Uterus (tissue), 4 donors: ENCODE data around the gene MYCL. TPM values are rescaled to one million over a fixed set of nuclear protein-coding genes. Genes with fewer than 3 reads are reported as not detected.

Source experiments
- DNase-seq, 2 donors: peaks; one replicate each; pipeline ENCODE4 v3.0.0-alpha.2; 2019 to 2020
- H3K27ac ChIP-seq, 2 donors: fragments of 200-600 bp; sonication (generic); 1 replicate in 1 of 2; 2 replicates in 1 of 2; pipeline ENCODE4 v1.5.1; 2016 to 2018
- H3K27me3 ChIP-seq, 2 donors: fragments of 200-600 bp; sonication (generic); one replicate each; pipeline ENCODE4 v1.5.1; 2018 to 2019; ENCODE audit warnings: control low read depth in 1 of 2
- H3K36me3 ChIP-seq, 2 donors: fragments of 200-600 bp; sonication (generic); one replicate each; pipeline ENCODE4 v1.5.1; 2019; ENCODE audit warnings: control low read depth in 1 of 2
- H3K4me1 ChIP-seq, 2 donors: fragments of 200-600 bp; sonication (generic); one replicate each; pipeline ENCODE4 v1.5.1; 2018 to 2019; ENCODE audit warnings: control low read depth in 1 of 2
- H3K4me3 ChIP-seq, 2 donors: fragments of 200-600 bp; sonication (generic); 1 replicate in 1 of 2; 2 replicates in 1 of 2; pipeline ENCODE4 v1.5.1; 2018 to 2019; ENCODE audit warnings: mild to moderate bottlenecking in 1 of 2
- H3K9me3 ChIP-seq, 2 donors: fragments of 200-600 bp; sonication (generic); one replicate each; pipeline ENCODE4 v1.5.1; 2019; ENCODE audit warnings: control low read depth in 1 of 2
- CTCF ChIP-seq, 4 experiments: fragments of 200-600 bp in 2 of 4; fragments of 450-650 bp in 2 of 4; sonication (generic) in 2 of 4; IDR thresholded peaks; one replicate each; pipeline ENCODE4 v1.5.1; 2016 to 2019; ENCODE audit warnings: antibody characterized with exemption in 4 of 4, mild to moderate bottlenecking in 2 of 4, moderate library complexity in 1 of 4
- POLR2A ChIP-seq, 2 donors: fragments of 450-650 bp; IDR thresholded peaks; one replicate each; pipeline ENCODE4 v1.6.1; 2016; ENCODE audit warnings: antibody characterized with exemption in 2 of 2, mild to moderate bottlenecking in 1 of 2, moderate library complexity in 1 of 2
- intact Hi-C: fragments of 100-400 bp; cut with DNase I; formaldehyde crosslinking; loops from one replicate; pipeline ENCODE4 v1.15.1; 2023; ENCODE audit warnings: low total_unique reads
- total RNA-seq, 4 donors: library from RNA; depleted of rRNA in 3 of 4; stranded (reverse); fragments of >200 nt in 3 of 4; gene quantifications; one replicate each; pipeline versions ENCODE4 v1.1.0 to v1.2.4, GENCODE V29; 2014 to 2023
- donor health status: DM: yes; HTN: yes; CAD: no.

The MYCL gene
- total RNA-seq, 4 donors from 2014 or later, result 0.40 to 3.6 TPM; not detected in 2

GRCh38 chr1:39938856-39939255, 37.1 kb upstream of the MYCL start:
- no peaks in the 10 kb centered on the region for H3K9me3 ChIP-seq
- TF ChIP-seq POLR2A (IDR thresholded peaks at IDR 0.05) (no peak), CTCF (IDR thresholded peaks at IDR 0.05) (no peak)
- intact Hi-C loops, result no loop called here
- no peak overlapping the region for H3K27ac ChIP-seq
- no peak overlapping the region for H3K4me3 ChIP-seq
- no peaks in the 10 kb centered on the region for H3K36me3 ChIP-seq
- H3K27me3 ChIP-seq, result no peaks in the 10 kb centered on the region
- DNase-seq, result no peak
- no peaks in the 10 kb centered on the region for H3K4me1 ChIP-seq

DNA sequence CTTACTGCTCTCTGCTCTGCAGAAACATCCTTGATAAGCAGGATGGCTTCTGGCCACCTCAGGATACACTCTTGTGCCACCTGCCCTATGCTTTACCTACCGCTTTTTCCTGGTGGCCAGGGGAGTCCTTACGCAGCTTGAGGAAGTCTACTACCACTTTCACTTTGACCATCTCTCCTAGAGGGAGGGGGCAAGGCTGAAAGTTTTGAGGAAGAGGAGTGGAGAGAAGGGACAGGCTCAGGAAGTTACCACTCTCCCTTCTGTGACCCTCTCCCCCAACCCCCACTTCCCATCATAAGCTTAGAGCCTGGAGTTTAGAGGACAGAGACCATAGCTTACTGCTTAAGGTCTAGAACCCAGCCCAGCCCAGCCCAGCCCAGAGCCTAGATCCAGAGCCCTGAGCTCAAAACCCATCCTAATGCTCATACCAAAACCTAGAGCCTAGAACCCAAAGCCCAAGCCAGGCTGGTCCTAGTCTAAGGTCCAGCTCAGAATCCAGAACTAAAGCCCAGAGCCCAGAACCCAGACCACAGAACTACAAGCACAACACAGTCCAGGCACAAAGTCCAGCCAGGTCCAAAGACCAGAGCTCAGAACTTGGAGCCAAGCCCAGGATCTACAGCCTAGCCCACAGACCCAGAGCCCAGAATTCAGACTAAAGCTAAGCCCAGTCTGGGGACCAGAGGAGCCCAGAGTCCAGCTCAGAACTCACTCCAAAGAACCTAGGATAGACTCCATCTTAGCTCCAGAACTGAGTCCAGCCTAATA, 35.2 kb upstream of the MYCL start:
- H3K27me3 ChIP-seq, result no peaks in the 10 kb centered on the region
- no peaks in the 10 kb centered on the region for H3K9me3 ChIP-seq
- DNase-seq, result no peak
- H3K27ac ChIP-seq, result no peak overlapping the region
- H3K4me3 ChIP-seq, result no peak overlapping the region
- H3K36me3 ChIP-seq, result no peaks in the 10 kb centered on the region
- no peak for TF ChIP-seq POLR2A (IDR thresholded peaks at IDR 0.05)
- TF ChIP-seq CTCF (IDR thresholded peaks at IDR 0.05), result no peak
- intact Hi-C loops, result no loop called here
- H3K4me1 ChIP-seq, result no peaks in the 10 kb centered on the region

DNA sequence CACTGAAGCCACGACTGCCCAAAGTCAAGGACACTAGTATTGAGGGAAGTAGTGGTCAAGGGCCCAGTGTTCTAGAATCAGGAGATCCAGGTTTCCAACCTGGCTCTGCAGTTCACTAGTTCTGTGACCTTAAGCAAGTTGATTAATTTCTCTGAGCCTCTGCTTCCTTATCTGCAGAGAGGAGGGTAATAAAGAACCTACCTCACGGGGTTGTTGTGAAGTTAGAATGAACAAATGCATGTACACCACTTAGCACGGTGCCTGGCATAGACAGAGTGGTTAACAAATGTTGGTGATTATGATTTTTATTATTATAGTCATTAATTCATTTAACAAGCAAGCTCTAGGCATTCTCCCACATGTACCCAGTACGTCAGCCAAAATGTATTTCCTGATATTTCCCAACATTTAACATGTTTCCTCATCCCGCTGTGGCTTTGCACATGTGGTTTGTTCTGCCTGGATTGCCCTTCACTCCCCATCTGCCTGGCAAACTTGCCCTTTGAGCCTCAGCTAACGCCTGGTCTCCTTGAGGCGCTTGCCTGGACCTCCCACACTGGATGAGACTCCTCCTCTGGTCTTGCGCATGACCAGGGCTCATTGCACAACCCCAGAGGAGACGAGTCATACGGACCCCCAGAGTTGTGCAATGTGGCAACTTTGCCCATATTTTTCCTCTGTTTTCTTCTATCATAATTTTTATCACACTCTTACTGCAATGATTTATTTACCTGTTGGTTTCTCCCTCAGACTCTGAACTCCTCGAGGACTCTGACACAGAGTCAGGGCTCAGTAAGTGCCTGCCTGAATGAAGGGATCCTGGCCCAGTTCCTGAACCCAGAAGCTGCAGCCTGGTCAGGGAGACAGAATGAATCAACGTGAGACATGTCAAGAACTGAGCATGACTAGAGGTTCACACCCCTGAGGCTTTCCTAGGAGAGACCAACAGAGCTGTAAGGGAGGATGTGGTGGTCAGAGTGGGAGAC, 32.5 kb upstream of the MYCL start:
- no peaks in the 10 kb centered on the region for H3K27me3 ChIP-seq
- H3K4me1 ChIP-seq, result no peaks in the 10 kb centered on the region
- H3K4me3 ChIP-seq, result no peak overlapping the region
- intact Hi-C loops, result no loop called here
- no peaks in the 10 kb centered on the region for H3K36me3 ChIP-seq
- peak; percentile 83 to 94 for DNase-seq
- no peak for TF ChIP-seq POLR2A (IDR thresholded peaks at IDR 0.05)
- no peak for TF ChIP-seq CTCF (IDR thresholded peaks at IDR 0.05)
- H3K9me3 ChIP-seq, result no peaks in the 10 kb centered on the region
- peak overlapping the region; percentile 48 to 84 for H3K27ac ChIP-seq

DNA sequence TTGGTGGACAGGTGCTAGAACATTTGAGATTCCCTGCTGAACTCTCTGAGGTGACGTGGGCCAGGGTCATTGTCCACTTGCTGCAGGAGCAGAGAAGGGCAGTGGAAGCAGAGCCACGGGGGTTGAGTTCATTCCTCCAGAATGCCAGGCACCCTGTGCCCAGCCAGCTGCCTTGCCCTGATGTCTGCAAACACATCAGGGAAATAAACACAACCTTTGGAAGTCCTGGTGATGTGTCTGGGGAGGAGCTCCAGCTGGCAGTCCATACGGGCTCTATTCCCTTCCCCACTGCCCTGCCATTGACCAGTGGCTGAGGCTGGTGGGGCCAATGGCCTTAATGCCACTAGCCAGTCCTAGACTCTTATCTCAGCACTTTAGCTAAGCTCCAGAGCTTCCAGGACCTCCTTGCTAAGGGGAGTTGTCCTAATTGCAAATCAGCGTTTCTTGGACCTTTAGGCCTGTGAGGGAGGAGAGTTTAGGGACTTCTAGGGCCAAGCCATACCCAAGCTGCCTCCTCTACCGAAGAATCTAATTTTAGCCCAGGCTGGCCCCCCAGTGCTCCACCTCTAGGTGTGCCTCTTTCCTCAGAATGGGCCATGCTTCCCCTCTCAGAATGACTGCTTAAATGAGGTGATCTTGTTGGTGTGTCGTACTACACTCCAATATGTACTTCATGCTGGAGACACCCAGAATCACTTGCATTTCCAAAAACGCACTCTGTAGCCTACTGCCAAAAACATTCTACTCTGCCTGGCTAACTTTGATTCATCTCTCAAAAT, 27.3 kb upstream of the MYCL start:
- Histone ChIP-seq H3K27me3 (no peaks in the 10 kb centered on the region), H3K4me3 (no peak overlapping the region), H3K9me3 (no peaks in the 10 kb centered on the region), H3K27ac (no peak overlapping the region), H3K36me3 (no peaks in the 10 kb centered on the region), H3K4me1 (no peaks in the 10 kb centered on the region)
- intact Hi-C loops, result loop anchor here (5.0 kb wide), 1 partner anchor 38 kb away; no protein-coding TSS in a partner anchor
- DNase-seq, result no peak
- TF ChIP-seq POLR2A (IDR thresholded peaks at IDR 0.05) (no peak), CTCF (IDR thresholded peaks at IDR 0.05) (no peak)
